ENCODE data around the gene WIPF2.

The WIPF2 gene

GRCh38 chr17:40315678-40316570 is 96.8 kb downstream of the WIPF2 start:
- Histone ChIP-seq H3K27me3 (ENCODE audit: insufficient read depth, low read depth) (no peaks in the 10 kb centered on the region), H3K4me2 (peak overlapping the region; percentile 86), H3K36me3 (ENCODE audit: insufficient read depth) (no peaks in the 10 kb centered on the region), H3K4me3 (IDR thresholded peaks at IDR 0.05; ENCODE audit: insufficient read depth, low read depth, low read length) (no peak overlapping the region), H4K20me1 (ENCODE audit: insufficient read depth) (no peaks in the 10 kb centered on the region), H3K4me1 (ENCODE audit: low read depth, poor library complexity, severe bottlenecking) (peaks cover 76% of the 10 kb centered on the region), H3K27ac (peak overlapping the region; percentile 40), H3K79me2 (ENCODE audit: insufficient read depth, low read depth) (peaks cover 37% of the 10 kb centered on the region), H2AFZ (ENCODE audit: low read depth) (no peak overlapping the region), H3K9ac (no peak overlapping the region)
- TF ChIP-seq CTCF (conservative IDR thresholded peaks at IDR 0.05; ENCODE audit: low read depth, low read length): no peak

- no peak for TF ChIP-seq CTCF (conservative IDR thresholded peaks at IDR 0.05; ENCODE audit: low read depth, low read length)
- Histone ChIP-seq H3K27ac (no peak overlapping the region; the same call in 1 of the 2 replicates), H3K79me2 (ENCODE audit: insufficient read depth, low read depth) (peaks cover 45% of the 10 kb centered on the region), H3K4me2 (peak overlapping the region; percentile 86), H3K4me3 (IDR thresholded peaks at IDR 0.05; ENCODE audit: insufficient read depth, low read depth, low read length) (no peak overlapping the region), H3K9ac (no peak overlapping the region; the same call in 1 of the 2 replicates), H3K36me3 (ENCODE audit: insufficient read depth) (no peaks in the 10 kb centered on the region), H3K27me3 (ENCODE audit: insufficient read depth, low read depth) (no peaks in the 10 kb centered on the region), H3K4me1 (ENCODE audit: low read depth, poor library complexity, severe bottlenecking) (peaks cover 74% of the 10 kb centered on the region), H2AFZ (ENCODE audit: low read depth) (no peak overlapping the region), H4K20me1 (ENCODE audit: insufficient read depth) (no peaks in the 10 kb centered on the region)
Measured at GRCh38 chr17:40316571-40317344, 97.7 kb downstream of the WIPF2 start.

DNA sequence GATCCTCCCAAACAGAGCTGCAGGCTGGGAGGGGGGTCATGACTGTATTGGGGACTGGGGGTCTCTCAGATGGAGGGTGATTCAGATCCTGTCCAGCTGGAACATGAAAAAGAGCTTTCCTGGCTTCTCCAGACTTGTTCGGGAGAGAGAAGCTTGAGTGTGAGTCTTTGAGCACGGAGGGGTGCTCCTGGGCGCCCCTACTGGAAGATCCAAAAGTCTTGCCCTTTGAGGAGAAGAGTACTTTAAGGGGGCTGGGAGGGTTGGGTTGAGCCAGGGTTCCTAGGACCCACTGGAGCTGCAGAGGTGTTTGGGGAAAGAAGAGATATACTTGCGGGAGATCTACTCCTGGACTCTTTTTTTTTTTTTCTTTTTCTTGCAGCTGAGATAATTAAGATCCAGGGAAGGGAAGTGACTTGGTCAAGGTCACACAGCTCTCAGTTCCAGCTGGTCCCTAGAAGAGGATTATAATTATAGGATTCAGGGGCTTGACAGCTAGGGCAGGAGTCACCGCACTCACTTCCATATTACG is 98.3 kb downstream of the WIPF2 start:
- TF ChIP-seq CTCF (conservative IDR thresholded peaks at IDR 0.05; ENCODE audit: low read depth, low read length): peak; percentile 65
- peak overlapping the region; percentile 44; the same call in 1 of the 2 replicates for H2AFZ ChIP-seq (ENCODE audit: low read depth)
- H3K4me3 ChIP-seq (IDR thresholded peaks at IDR 0.05; ENCODE audit: insufficient read depth, low read depth, low read length): no peak overlapping the region
- H3K79me2 ChIP-seq (ENCODE audit: insufficient read depth, low read depth): peaks cover 51% of the 10 kb centered on the region
- peak overlapping the region; percentile 93; the same call in 1 of the 2 replicates for H3K27ac ChIP-seq
- peak overlapping the region; percentile 86 for H3K4me2 ChIP-seq
- H3K36me3 ChIP-seq (ENCODE audit: insufficient read depth): no peaks in the 10 kb centered on the region
- no peaks in the 10 kb centered on the region for H3K27me3 ChIP-seq (ENCODE audit: insufficient read depth, low read depth)
- peaks cover 71% of the 10 kb centered on the region for H3K4me1 ChIP-seq (ENCODE audit: low read depth, poor library complexity, severe bottlenecking)
- no peaks in the 10 kb centered on the region for H4K20me1 ChIP-seq (ENCODE audit: insufficient read depth)
- peak overlapping the region; percentile 83; the same call in 1 of the 2 replicates for H3K9ac ChIP-seq
